ENCODE results near the gene CYS1.
A peak's percentile ranks its signal among the peaks of the same experiment; 100 is the strongest.

Gene CYS1

GRCh38 chr2:10043256-10043905 is 36.8 kb downstream of the CYS1 start, which contains the start of gene KLF11:
TSS of gene KLF11 (plus strand) at chr2:10043550. CDS start at chr2:10043717, 167 bp downstream.
- peak within 1 kb of the TSS; percentile 95 to 100 for H3K27ac ChIP-seq
- H3K4me3 ChIP-seq, result peak within 1 kb of the TSS; percentile 93
- no peak for TF ChIP-seq CTCF (IDR thresholded peaks at IDR 0.05)
- peak; percentile 94 for DNase-seq (ENCODE audit: low spot score)

- Histone ChIP-seq H3K4me3 (peak overlapping the region; percentile 93), H3K27ac (peak overlapping the region; percentile 87 to 100)
- peak; percentile 95 for DNase-seq (ENCODE audit: low spot score)
- TF ChIP-seq CTCF (IDR thresholded peaks at IDR 0.05), result no peak
Observed at GRCh38 chr2:10042301-10043161, 37.7 kb downstream of the CYS1 start.

- TF ChIP-seq CTCF (IDR thresholded peaks at IDR 0.05), result no peak
- Histone ChIP-seq H3K27ac (peak overlapping the region; percentile 87 to 100), H3K4me3 (peak overlapping the region; percentile 93)
- no peak for DNase-seq (ENCODE audit: low spot score)
Observed at GRCh38 chr2:10041711-10042110, 38.5 kb downstream of the CYS1 start.

GRCh38 chr2:10039658-10040410 is 40.4 kb downstream of the CYS1 start:
- no peak for DNase-seq (ENCODE audit: low spot score)
- TF ChIP-seq CTCF (IDR thresholded peaks at IDR 0.05), result no peak

GRCh38 chr2:10038716-10039115 is 41.5 kb downstream of the CYS1 start:
- DNase-seq (ENCODE audit: low spot score), result no peak
- H3K4me3 ChIP-seq, result no peak overlapping the region
- H3K27ac ChIP-seq, result peak overlapping the region in 1 of 2 donors; percentile 88
- no peak for TF ChIP-seq CTCF (IDR thresholded peaks at IDR 0.05)

More at GRCh38 chr2:10039658-10040410, 40.4 kb downstream of the CYS1 start:
- no peak overlapping the region for H3K4me3 ChIP-seq
- peak overlapping the region in 1 of 2 donors; percentile 22 for H3K27ac ChIP-seq

- no peak for TF ChIP-seq CTCF (IDR thresholded peaks at IDR 0.05)
- DNase-seq (ENCODE audit: low spot score), result no peak
- H3K27ac ChIP-seq, result peak overlapping the region; percentile 69 to 88
- no peak overlapping the region for H3K4me3 ChIP-seq
Observed at GRCh38 chr2:10038123-10038522, 42.1 kb downstream of the CYS1 start.
